WTC11 (cell line): ENCODE data around the gene FKBP7. TPM values are rescaled to one million over a fixed set of nuclear protein-coding genes. Genes with fewer than 3 reads are reported as not detected.

Experiments used
- ATAC-seq: fragments of 200-7000 bp; cut with Tn5 transposase; 2 replicates; pipeline ENCODE4 v1.10.0; 2021; ENCODE audit warnings: mild to moderate bottlenecking, moderate library complexity
- CTCF ChIA-PET: fragments of 300-600 bp; sonication (Branson Sonifier 250); formaldehyde crosslinking; loops from one replicate; lab custom pipeline; 2021; ENCODE audit warnings: antibody characterized with exemption; lab: Charles Lee
- POLR2A ChIA-PET: fragments of 350-600 bp; sonication (Branson Sonifier 250); formaldehyde crosslinking; loops from one replicate; lab custom pipeline; 2021; ENCODE audit warnings: antibody characterized with exemption; lab: Charles Lee
- DNase-seq: peaks from one replicate; pipeline ENCODE4 v3.0.0; 2021; ENCODE audit warnings: low spot score
- H3K27ac Mint-ChIP-seq: 2 replicates; pipeline ENCODE4 v1.8.0; 2021; ENCODE audit warnings: mixed read lengths
- H3K27me3 Mint-ChIP-seq: 2 replicates; pipeline ENCODE4 v1.8.0; 2021; ENCODE audit warnings: low read depth, mild to moderate bottlenecking, moderate library complexity, mixed read lengths
- H3K36me3 Mint-ChIP-seq: 2 replicates; pipeline ENCODE4 v1.8.0; 2021; ENCODE audit warnings: mixed read lengths
- H3K4me1 Mint-ChIP-seq: 2 replicates; pipeline ENCODE4 v1.8.0; 2022; ENCODE audit warnings: mixed read lengths
- H3K4me3 Mint-ChIP-seq: 2 replicates; pipeline ENCODE4 v1.8.0; 2021; ENCODE audit warnings: mild to moderate bottlenecking, moderate library complexity, mixed read lengths
- H3K9me3 Mint-ChIP-seq: 2 replicates; pipeline ENCODE4 v1.8.0; 2021; ENCODE audit warnings: mixed read lengths
- ARID4B ChIP-seq: sonication (generic); formaldehyde crosslinking; IDR thresholded peaks from 2 replicates; pipeline ENCODE4 v1.8.0; 2023; ENCODE audit warnings: missing genetic modification reagents, mild to moderate bottlenecking, borderline replicate concordance
- CDX4 ChIP-seq: fragments of 250-450 bp; sonication (Bioruptor Pico); IDR thresholded peaks from 2 replicates; pipeline ENCODE4 v1.9.0; 2021; ENCODE audit warnings: moderate library complexity, mild to moderate bottlenecking, inconsistent platforms, borderline replicate concordance
- ELF4 ChIP-seq: sonication (generic); formaldehyde crosslinking; IDR thresholded peaks from 2 replicates; pipeline ENCODE4 v1.8.1; 2022; ENCODE audit warnings: low read depth, mild to moderate bottlenecking, moderate library complexity, missing genetic modification reagents
- EMX1 ChIP-seq: fragments of 250-450 bp; sonication (Bioruptor Pico); IDR thresholded peaks from 2 replicates; pipeline ENCODE4 v1.8.0; 2021; ENCODE audit warnings: mild to moderate bottlenecking
- FOXP1 ChIP-seq: sonication (generic); formaldehyde crosslinking; IDR thresholded peaks from 2 replicates; pipeline ENCODE4 v1.8.0; 2022; ENCODE audit warnings: missing genetic modification reagents, mild to moderate bottlenecking, moderate library complexity, borderline replicate concordance
- MYBL2 ChIP-seq: sonication (generic); formaldehyde crosslinking; IDR thresholded peaks from 2 replicates; pipeline ENCODE4 v1.8.1; 2023; ENCODE audit warnings: mild to moderate bottlenecking, moderate library complexity, missing genetic modification reagents
- NFATC4 ChIP-seq: fragments of 250-450 bp; sonication (Bioruptor Pico); IDR thresholded peaks from 2 replicates; pipeline ENCODE4 v1.9.0; 2021; ENCODE audit warnings: mild to moderate bottlenecking
- PRRX2 ChIP-seq: fragments of 250-450 bp; sonication (Bioruptor Pico); IDR thresholded peaks from 2 replicates; pipeline ENCODE4 v1.8.0; 2021; ENCODE audit warnings: mild to moderate bottlenecking
- RELA ChIP-seq: sonication (generic); formaldehyde crosslinking; IDR thresholded peaks from 2 replicates; pipeline ENCODE4 v1.8.1; 2022; ENCODE audit warnings: missing genetic modification reagents, mild to moderate bottlenecking, borderline replicate concordance
- RORB ChIP-seq: fragments of 250-450 bp; sonication (Bioruptor Pico); IDR thresholded peaks from 2 replicates; pipeline ENCODE4 v1.9.0; 2021; ENCODE audit warnings: mild to moderate bottlenecking
- SMAD4 ChIP-seq: sonication (generic); formaldehyde crosslinking; IDR thresholded peaks from 2 replicates; pipeline ENCODE4 v1.8.0; 2022; ENCODE audit warnings: mild to moderate bottlenecking, missing genetic modification reagents
- SP1 ChIP-seq: sonication (generic); formaldehyde crosslinking; conservative IDR thresholded peaks from 2 replicates; pipeline ENCODE4 v1.8.1; 2022; ENCODE audit warnings: missing genetic modification reagents
- ZMAT4 ChIP-seq: fragments of 250-450 bp; sonication (Bioruptor Pico); IDR thresholded peaks from 2 replicates; pipeline ENCODE4 v1.9.0; 2021; ENCODE audit warnings: mild to moderate bottlenecking
- ZNF121 ChIP-seq: sonication (generic); formaldehyde crosslinking; IDR thresholded peaks from 2 replicates; pipeline ENCODE4 v1.8.0; 2023; ENCODE audit warnings: missing genetic modification reagents
- ZNF263 ChIP-seq: sonication (generic); formaldehyde crosslinking; IDR thresholded peaks from 2 replicates; pipeline ENCODE4 v1.8.1; 2022; ENCODE audit warnings: low read depth, mild to moderate bottlenecking, moderate library complexity, missing genetic modification reagents
- ZNF423 ChIP-seq: fragments of 250-450 bp; sonication (Bioruptor Pico); IDR thresholded peaks from 2 replicates; pipeline ENCODE4 v2.1.2; 2022; ENCODE audit warnings: mild to moderate bottlenecking, moderate library complexity
- ZNF532 ChIP-seq: fragments of 250-450 bp; sonication (Bioruptor Pico); IDR thresholded peaks from 2 replicates; pipeline ENCODE4 v1.9.0; 2021; ENCODE audit warnings: mild to moderate bottlenecking, borderline replicate concordance
- total RNA-seq: library from RNA; stranded (reverse); gene quantifications from 3 replicates; pipeline ENCODE4 v1.2.3, GENCODE V29; 2021
- TF ChIP-seq, protein P1 (sequence below): sonication (generic); formaldehyde crosslinking; IDR thresholded peaks from 2 replicates; pipeline ENCODE4 v1.8.0; 2023; ENCODE audit warnings: missing genetic modification reagents
- TF ChIP-seq, protein P2 (sequence below): sonication (generic); formaldehyde crosslinking; conservative IDR thresholded peaks from 2 replicates; pipeline ENCODE4 v1.8.1; 2022; ENCODE audit warnings: mild to moderate bottlenecking, missing genetic modification reagents
- TF ChIP-seq, protein P3 (sequence below): sonication (generic); formaldehyde crosslinking; IDR thresholded peaks from 2 replicates; pipeline ENCODE4 v1.8.1; 2023; ENCODE audit warnings: mild to moderate bottlenecking, missing genetic modification reagents, moderate library complexity
- TF ChIP-seq, protein P4 (sequence below): fragments of 250-450 bp; sonication (Bioruptor Pico); IDR thresholded peaks from 2 replicates; pipeline ENCODE4 v1.9.0; 2021; ENCODE audit warnings: mild to moderate bottlenecking

Gene FKBP7
- total RNA-seq, 1 experiment from 2014 or later = 3.2 TPM

- CTCF ChIA-PET = no interaction called here
- TF ChIP-seq, protein P1, sequence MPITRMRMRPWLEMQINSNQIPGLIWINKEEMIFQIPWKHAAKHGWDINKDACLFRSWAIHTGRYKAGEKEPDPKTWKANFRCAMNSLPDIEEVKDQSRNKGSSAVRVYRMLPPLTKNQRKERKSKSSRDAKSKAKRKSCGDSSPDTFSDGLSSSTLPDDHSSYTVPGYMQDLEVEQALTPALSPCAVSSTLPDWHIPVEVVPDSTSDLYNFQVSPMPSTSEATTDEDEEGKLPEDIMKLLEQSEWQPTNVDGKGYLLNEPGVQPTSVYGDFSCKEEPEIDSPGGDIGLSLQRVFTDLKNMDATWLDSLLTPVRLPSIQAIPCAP = no peak
- TF ChIP-seq ZNF263 (no peak), PRRX2 (no peak), MYBL2 (CRISPR knock-in tag) (no peak), ZNF532 (CRISPR knock-in tag) (no peak)
- TF ChIP-seq, protein P2, sequence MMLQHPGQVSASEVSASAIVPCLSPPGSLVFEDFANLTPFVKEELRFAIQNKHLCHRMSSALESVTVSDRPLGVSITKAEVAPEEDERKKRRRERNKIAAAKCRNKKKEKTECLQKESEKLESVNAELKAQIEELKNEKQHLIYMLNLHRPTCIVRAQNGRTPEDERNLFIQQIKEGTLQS (CRISPR knock-in tag) = no peak
- TF ChIP-seq, all 79 proteins: peak for 0
- H3K9me3 Mint-ChIP-seq = no peaks in the 10 kb centered on the region
- H3K27ac Mint-ChIP-seq = no peak overlapping the region
- 0 out of 2 replicates have a peak, but pooled peaks cover under 1% of the 10 kb centered on the region for H3K4me1 Mint-ChIP-seq
- no peaks in the 10 kb centered on the region for H3K27me3 Mint-ChIP-seq
- ATAC-seq (no peak), DNase-seq (no peak)
- POLR2A ChIA-PET = no interaction called here
- peaks cover 1% of the 10 kb centered on the region; the same call in 1 of the 2 replicates for H3K36me3 Mint-ChIP-seq
- H3K4me3 Mint-ChIP-seq = no peak overlapping the region
Observed at GRCh38 chr2:178514664-178515063, 36.3 kb upstream of the FKBP7 start.

GRCh38 chr2:178513876-178514275, 35.5 kb upstream of the FKBP7 start:
- no peak overlapping the region for H3K4me3 Mint-ChIP-seq
- peaks cover 5% of the 10 kb centered on the region; the same call in 1 of the 2 replicates for H3K4me1 Mint-ChIP-seq
- peaks cover 2% of the 10 kb centered on the region; the same call in 1 of the 2 replicates for H3K36me3 Mint-ChIP-seq
- H3K9me3 Mint-ChIP-seq = no peaks in the 10 kb centered on the region
- POLR2A ChIA-PET = no interaction called here
- no peaks in the 10 kb centered on the region for H3K27me3 Mint-ChIP-seq
- ATAC-seq (no peak), DNase-seq (no peak)
- CTCF ChIA-PET = no interaction called here
- no peak overlapping the region for H3K27ac Mint-ChIP-seq
- no peak for TF ChIP-seq RORB
- no peak for TF ChIP-seq ZNF423 (CRISPR knock-in tag)
- no peak for TF ChIP-seq FOXP1
- TF ChIP-seq RELA (CRISPR knock-in tag) = no peak
- TF ChIP-seq EMX1 = no peak
- no peak for TF ChIP-seq SP1 (CRISPR knock-in tag)
- TF ChIP-seq CDX4 (CRISPR knock-in tag) = no peak
- TF ChIP-seq ZNF121 = no peak
- no peak for TF ChIP-seq NFATC4
- TF ChIP-seq, protein P3, sequence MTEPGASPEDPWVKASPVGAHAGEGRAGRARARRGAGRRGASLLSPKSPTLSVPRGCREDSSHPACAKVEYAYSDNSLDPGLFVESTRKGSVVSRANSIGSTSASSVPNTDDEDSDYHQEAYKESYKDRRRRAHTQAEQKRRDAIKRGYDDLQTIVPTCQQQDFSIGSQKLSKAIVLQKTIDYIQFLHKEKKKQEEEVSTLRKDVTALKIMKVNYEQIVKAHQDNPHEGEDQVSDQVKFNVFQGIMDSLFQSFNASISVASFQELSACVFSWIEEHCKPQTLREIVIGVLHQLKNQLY (CRISPR knock-in tag) = no peak
- TF ChIP-seq, protein P4, sequence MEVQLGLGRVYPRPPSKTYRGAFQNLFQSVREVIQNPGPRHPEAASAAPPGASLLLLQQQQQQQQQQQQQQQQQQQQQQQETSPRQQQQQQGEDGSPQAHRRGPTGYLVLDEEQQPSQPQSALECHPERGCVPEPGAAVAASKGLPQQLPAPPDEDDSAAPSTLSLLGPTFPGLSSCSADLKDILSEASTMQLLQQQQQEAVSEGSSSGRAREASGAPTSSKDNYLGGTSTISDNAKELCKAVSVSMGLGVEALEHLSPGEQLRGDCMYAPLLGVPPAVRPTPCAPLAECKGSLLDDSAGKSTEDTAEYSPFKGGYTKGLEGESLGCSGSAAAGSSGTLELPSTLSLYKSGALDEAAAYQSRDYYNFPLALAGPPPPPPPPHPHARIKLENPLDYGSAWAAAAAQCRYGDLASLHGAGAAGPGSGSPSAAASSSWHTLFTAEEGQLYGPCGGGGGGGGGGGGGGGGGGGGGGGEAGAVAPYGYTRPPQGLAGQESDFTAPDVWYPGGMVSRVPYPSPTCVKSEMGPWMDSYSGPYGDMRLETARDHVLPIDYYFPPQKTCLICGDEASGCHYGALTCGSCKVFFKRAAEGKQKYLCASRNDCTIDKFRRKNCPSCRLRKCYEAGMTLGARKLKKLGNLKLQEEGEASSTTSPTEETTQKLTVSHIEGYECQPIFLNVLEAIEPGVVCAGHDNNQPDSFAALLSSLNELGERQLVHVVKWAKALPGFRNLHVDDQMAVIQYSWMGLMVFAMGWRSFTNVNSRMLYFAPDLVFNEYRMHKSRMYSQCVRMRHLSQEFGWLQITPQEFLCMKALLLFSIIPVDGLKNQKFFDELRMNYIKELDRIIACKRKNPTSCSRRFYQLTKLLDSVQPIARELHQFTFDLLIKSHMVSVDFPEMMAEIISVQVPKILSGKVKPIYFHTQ = no peak
- TF ChIP-seq SMAD4 (CRISPR knock-in tag) = no peak
- no peak for TF ChIP-seq ZNF263
- no peak for TF ChIP-seq ARID4B (CRISPR knock-in tag)
- TF ChIP-seq ZMAT4 = no peak
- TF ChIP-seq PRRX2 = no peak
- TF ChIP-seq ELF4 (CRISPR knock-in tag) = no peak
- TF ChIP-seq, all 79 proteins: peak for 0
